BE2C (cell line): ENCODE measurements around the gene LMO7.

Source experiments
- DNase-seq: peaks from one replicate; pipeline ENCODE4 v3.0.0-alpha.2; 2020
- H3K27me3 ChIP-seq: fragments of 250-450 bp; sonication (Bioruptor Pico); 2 replicates; pipeline ENCODE4 v1.5.1; 2020; ENCODE audit warnings: mild to moderate bottlenecking
- H3K36me3 ChIP-seq: fragments of 250-450 bp; sonication (Bioruptor Pico); 2 replicates; pipeline ENCODE4 v1.5.1; 2020; ENCODE audit warnings: mild to moderate bottlenecking
- H3K4me1 ChIP-seq: fragments of 250-450 bp; sonication (Bioruptor Pico); 2 replicates; pipeline ENCODE4 v1.5.1; 2020
- H3K4me3 ChIP-seq: 2 replicates; pipeline ENCODE4 v1.5.1; 2011; ENCODE audit warnings: low read depth, low read length
- H3K9me3 ChIP-seq: fragments of 250-450 bp; sonication (Bioruptor Pico); 2 replicates; pipeline ENCODE4 v1.5.1; 2020
- TF ChIP-seq, protein P1 (sequence below): IDR thresholded peaks from 2 replicates; pipeline ENCODE4 v1.5.1; 2012; ENCODE audit warnings: mild to moderate bottlenecking, low read depth, low read length

Gene LMO7

DNA sequence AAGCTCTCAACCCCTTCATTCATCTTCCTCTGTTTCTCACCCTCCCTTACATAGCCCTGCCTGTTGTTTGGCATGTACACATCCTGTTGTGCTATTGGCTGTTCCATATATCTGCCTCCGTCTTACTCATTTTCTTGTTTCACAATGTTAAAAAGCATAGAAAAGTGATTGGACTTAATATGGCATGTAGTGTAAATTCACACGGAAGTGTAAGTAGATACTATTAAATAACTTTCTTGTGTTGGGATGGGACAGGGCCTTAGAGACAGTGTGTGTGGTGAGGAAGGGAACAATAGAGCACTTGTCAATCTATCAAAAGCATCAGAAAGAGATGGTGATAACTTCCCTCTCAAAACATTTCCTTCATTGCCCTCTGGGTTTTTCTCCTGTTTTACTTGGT is 12.3 kb downstream of the LMO7 start:
- Histone ChIP-seq H3K9me3 (no peaks in the 10 kb centered on the region), H3K4me1 (no peaks in the 10 kb centered on the region), H3K36me3 (no peaks in the 10 kb centered on the region), H3K4me3 (no peak overlapping the region), H3K27me3 (no peaks in the 10 kb centered on the region)
- TF ChIP-seq, protein P1, sequence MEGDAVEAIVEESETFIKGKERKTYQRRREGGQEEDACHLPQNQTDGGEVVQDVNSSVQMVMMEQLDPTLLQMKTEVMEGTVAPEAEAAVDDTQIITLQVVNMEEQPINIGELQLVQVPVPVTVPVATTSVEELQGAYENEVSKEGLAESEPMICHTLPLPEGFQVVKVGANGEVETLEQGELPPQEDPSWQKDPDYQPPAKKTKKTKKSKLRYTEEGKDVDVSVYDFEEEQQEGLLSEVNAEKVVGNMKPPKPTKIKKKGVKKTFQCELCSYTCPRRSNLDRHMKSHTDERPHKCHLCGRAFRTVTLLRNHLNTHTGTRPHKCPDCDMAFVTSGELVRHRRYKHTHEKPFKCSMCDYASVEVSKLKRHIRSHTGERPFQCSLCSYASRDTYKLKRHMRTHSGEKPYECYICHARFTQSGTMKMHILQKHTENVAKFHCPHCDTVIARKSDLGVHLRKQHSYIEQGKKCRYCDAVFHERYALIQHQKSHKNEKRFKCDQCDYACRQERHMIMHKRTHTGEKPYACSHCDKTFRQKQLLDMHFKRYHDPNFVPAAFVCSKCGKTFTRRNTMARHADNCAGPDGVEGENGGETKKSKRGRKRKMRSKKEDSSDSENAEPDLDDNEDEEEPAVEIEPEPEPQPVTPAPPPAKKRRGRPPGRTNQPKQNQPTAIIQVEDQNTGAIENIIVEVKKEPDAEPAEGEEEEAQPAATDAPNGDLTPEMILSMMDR, result no peak
- no peak for DNase-seq

- no peaks in the 10 kb centered on the region for H3K4me1 ChIP-seq
- H3K36me3 ChIP-seq, result no peaks in the 10 kb centered on the region
- H3K4me3 ChIP-seq, result no peak overlapping the region
- no peaks in the 10 kb centered on the region for H3K27me3 ChIP-seq
- TF ChIP-seq, protein P1, result no peak
- no peak for DNase-seq
- H3K9me3 ChIP-seq, result no peaks in the 10 kb centered on the region
These were observed 14.9 kb downstream of the LMO7 start for GRCh38 chr13:75651013-75651412.

- Histone ChIP-seq H3K36me3 (no peaks in the 10 kb centered on the region), H3K4me3 (no peak overlapping the region), H3K27me3 (no peaks in the 10 kb centered on the region), H3K9me3 (no peaks in the 10 kb centered on the region), H3K4me1 (no peaks in the 10 kb centered on the region)
- DNase-seq, result no peak
- TF ChIP-seq, protein P1, result no peak
These were observed 16.6 kb downstream of the LMO7 start for GRCh38 chr13:75652726-75653125.

DNA sequence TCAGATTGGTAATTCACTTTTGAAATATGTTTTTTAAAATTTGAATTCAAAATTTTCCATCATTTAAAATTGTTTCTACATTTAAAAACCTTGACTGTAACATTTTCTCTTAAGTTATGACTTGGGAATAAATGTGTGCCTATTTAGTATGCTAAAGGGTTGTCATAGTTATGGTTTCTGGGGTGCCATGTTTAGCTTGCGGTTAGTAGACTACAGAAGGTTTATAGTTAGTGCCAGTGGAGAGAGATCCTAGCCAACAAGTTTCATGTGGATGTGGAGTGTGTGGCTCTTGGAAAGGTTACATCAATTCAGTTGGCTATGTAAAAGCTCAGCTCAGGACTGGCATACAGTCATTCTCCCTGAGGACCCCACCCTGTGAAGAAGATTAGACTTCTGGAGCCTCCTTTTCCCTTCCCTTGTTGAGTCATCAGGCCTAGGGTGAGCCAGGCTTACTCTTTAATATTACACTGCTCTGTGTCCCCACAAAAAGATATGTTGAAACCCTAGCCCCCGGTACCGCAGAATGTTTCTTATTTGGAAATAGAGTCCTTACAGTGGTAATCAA is 20.4 kb downstream of the LMO7 start:
- Histone ChIP-seq H3K4me1 (no peaks in the 10 kb centered on the region), H3K27me3 (no peaks in the 10 kb centered on the region), H3K9me3 (no peaks in the 10 kb centered on the region), H3K4me3 (no peak overlapping the region), H3K36me3 (no peaks in the 10 kb centered on the region)
- TF ChIP-seq, protein P1, result no peak
- DNase-seq, result no peak

- TF ChIP-seq, protein P1, result no peak
- no peak for DNase-seq
- no peaks in the 10 kb centered on the region for H3K27me3 ChIP-seq
- no peaks in the 10 kb centered on the region for H3K36me3 ChIP-seq
- H3K4me3 ChIP-seq, result no peak overlapping the region
- H3K9me3 ChIP-seq, result no peaks in the 10 kb centered on the region
- no peaks in the 10 kb centered on the region for H3K4me1 ChIP-seq
These were observed 21.0 kb downstream of the LMO7 start for GRCh38 chr13:75657111-75657510.

- H3K9me3 ChIP-seq, result no peaks in the 10 kb centered on the region
- no peak overlapping the region for H3K4me3 ChIP-seq
- H3K36me3 ChIP-seq, result no peaks in the 10 kb centered on the region
- no peak for DNase-seq
- no peaks in the 10 kb centered on the region for H3K27me3 ChIP-seq
- H3K4me1 ChIP-seq, result no peaks in the 10 kb centered on the region
- TF ChIP-seq, protein P1, result no peak
These were observed 24.6 kb downstream of the LMO7 start for GRCh38 chr13:75660694-75661093.
